ENCODE measurements around the gene VSTM2L. TPM values are rescaled to one million over a fixed set of nuclear protein-coding genes. Genes with fewer than 3 reads are reported as not detected.

Gene VSTM2L
- polyA plus RNA-seq, 2 donors, result 0.26 to 0.57 TPM

DNA sequence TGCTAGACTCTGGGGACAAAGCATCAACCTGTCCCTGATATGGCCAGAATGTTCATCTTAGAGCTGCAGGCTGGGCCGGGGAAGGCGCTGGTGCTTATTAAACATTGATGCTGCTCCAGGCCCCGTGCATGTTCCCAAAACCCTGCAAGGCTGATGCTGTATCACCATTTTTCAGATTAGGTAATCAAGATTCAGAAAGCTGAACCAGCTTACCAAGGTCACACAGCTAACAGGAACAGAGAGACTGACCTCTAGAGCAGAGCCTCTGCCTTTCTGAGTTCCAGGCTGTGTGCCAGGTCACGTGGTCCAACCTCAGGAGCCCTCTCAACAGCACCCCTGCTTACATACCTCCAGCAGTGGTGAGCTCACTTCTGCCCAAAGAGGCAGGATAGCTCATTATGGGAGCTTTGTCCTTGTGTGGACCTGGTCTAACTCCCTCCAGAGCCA lies 16.1 kb upstream of the VSTM2L start:
- no peak overlapping the region for H3K4me3 ChIP-seq (ENCODE audit: low read depth in 1 of 2, low read length in 2 of 2)
- no peaks in the 10 kb centered on the region for H3K9me3 ChIP-seq (ENCODE audit: control insufficient read depth in 2 of 2, insufficient read depth in 1 of 2, low read depth in 1 of 2, low read length in 1 of 2)
- WGBS, 2 donors, result 71% methylated on average over 4 of the region's 4 CpGs
- no peak overlapping the region for H3K27ac ChIP-seq (ENCODE audit: low read depth in 2 of 2, low read length in 1 of 2)
- H3K27me3 ChIP-seq (ENCODE audit: control insufficient read depth in 1 of 2, insufficient read depth in 2 of 2, low read length in 2 of 2), result no peaks in the 10 kb centered on the region
- no peaks in the 10 kb centered on the region for H3K36me3 ChIP-seq (ENCODE audit: control insufficient read depth in 2 of 2, insufficient read depth in 2 of 2, low read length in 1 of 2)
- H3K4me1 ChIP-seq (ENCODE audit: control insufficient read depth in 2 of 2, insufficient read depth in 2 of 2, low read length in 1 of 2), result no peaks in the 10 kb centered on the region

DNA sequence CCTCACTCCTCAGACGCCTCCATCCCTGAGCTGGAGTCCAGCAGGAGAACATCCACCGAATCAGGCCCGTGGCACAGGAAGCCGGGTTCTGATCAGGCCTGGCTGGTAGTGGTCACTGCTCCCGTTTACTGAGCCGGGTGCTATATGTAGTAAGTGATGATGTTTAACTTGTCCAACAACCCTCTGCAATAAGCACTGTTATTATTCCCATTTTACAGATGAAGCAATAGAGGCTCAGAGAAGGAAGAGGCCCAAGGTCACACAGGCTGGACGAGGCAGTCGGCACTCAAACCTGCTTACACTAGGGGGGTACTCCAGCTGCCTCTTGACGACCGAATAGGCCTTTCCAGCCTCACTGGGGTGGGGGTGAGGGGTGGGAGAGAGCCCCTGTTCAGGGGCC lies 14.3 kb upstream of the VSTM2L start:
- no peaks in the 10 kb centered on the region for H3K4me1 ChIP-seq (ENCODE audit: control insufficient read depth in 2 of 2, insufficient read depth in 2 of 2, low read length in 1 of 2)
- 91 to 93% methylated on average over 10 of the region's 10 CpGs for WGBS, 2 donors
- H3K27me3 ChIP-seq (ENCODE audit: control insufficient read depth in 1 of 2, insufficient read depth in 2 of 2, low read length in 2 of 2), result no peaks in the 10 kb centered on the region
- no peak overlapping the region for H3K27ac ChIP-seq (ENCODE audit: low read depth in 2 of 2, low read length in 1 of 2)
- no peaks in the 10 kb centered on the region for H3K36me3 ChIP-seq (ENCODE audit: control insufficient read depth in 2 of 2, insufficient read depth in 2 of 2, low read length in 1 of 2)
- no peaks in the 10 kb centered on the region for H3K9me3 ChIP-seq (ENCODE audit: control insufficient read depth in 2 of 2, insufficient read depth in 1 of 2, low read depth in 1 of 2, low read length in 1 of 2)
- H3K4me3 ChIP-seq (ENCODE audit: low read depth in 1 of 2, low read length in 2 of 2), result no peak overlapping the region

DNA sequence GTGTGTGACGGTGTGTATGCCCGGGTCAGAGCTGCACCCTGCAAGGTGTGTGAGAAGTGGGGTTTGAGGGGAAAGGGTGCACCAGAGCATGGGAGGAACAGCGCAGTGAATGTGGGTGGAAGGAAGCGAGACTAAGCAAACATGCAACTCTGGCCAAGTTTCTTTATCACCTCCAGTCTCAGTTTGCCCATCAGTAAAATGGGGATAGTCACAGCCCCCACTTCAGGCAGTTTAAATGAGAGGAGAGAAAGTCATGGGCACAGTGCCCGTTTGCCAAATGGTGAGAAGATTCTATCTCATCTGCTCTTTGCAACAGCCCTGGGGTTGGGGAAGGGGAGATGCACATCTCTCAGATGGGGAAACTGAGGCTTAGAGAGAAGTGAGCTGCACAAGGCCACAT lies 12.8 kb upstream of the VSTM2L start:
- no peak overlapping the region for H3K27ac ChIP-seq (ENCODE audit: low read depth in 2 of 2, low read length in 1 of 2)
- 65 to 74% methylated on average over 5 of the region's 5 CpGs for WGBS, 2 donors
- no peaks in the 10 kb centered on the region for H3K36me3 ChIP-seq (ENCODE audit: control insufficient read depth in 2 of 2, insufficient read depth in 2 of 2, low read length in 1 of 2)

DNA sequence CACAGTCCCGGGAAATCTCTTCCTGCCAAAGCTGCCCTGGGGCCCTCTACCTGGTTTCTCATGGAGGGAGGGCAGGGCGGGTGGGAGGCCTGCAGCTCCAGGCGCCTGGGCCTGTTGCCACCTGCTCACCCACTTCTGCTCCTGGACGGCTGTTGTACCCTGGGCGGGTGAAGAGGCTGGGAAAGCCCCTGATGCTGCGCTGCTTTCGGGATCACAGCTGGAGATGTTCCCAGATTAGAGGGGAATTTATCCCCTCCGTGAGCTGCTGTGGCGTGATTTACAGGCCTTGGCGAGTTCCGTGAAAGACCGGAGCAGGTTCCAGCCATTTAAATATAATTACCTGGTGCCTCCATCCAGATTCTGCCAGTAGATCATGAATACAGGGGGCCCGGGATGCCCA lies 12.3 kb upstream of the VSTM2L start:
- Histone ChIP-seq H3K27me3 (ENCODE audit: control insufficient read depth in 1 of 2, insufficient read depth in 2 of 2, low read length in 2 of 2) (no peaks in the 10 kb centered on the region), H3K4me1 (ENCODE audit: control insufficient read depth in 2 of 2, insufficient read depth in 2 of 2, low read length in 1 of 2) (no peaks in the 10 kb centered on the region), H3K4me3 (ENCODE audit: low read depth in 1 of 2, low read length in 2 of 2) (no peak overlapping the region), H3K9me3 (ENCODE audit: control insufficient read depth in 2 of 2, insufficient read depth in 1 of 2, low read depth in 1 of 2, low read length in 1 of 2) (no peaks in the 10 kb centered on the region), H3K27ac (ENCODE audit: low read depth in 2 of 2, low read length in 1 of 2) (no peak overlapping the region), H3K36me3 (ENCODE audit: control insufficient read depth in 2 of 2, insufficient read depth in 2 of 2, low read length in 1 of 2) (no peaks in the 10 kb centered on the region)
- WGBS, 2 donors, result 48 to 61% methylated on average over 13 of the region's 13 CpGs

More for the DNA sequence above, 12.8 kb upstream of the VSTM2L start:
- H3K9me3 ChIP-seq (ENCODE audit: control insufficient read depth in 2 of 2, insufficient read depth in 1 of 2, low read depth in 1 of 2, low read length in 1 of 2), result no peaks in the 10 kb centered on the region
- H3K4me1 ChIP-seq (ENCODE audit: control insufficient read depth in 2 of 2, insufficient read depth in 2 of 2, low read length in 1 of 2), result no peaks in the 10 kb centered on the region
- no peak overlapping the region for H3K4me3 ChIP-seq (ENCODE audit: low read depth in 1 of 2, low read length in 2 of 2)
- no peaks in the 10 kb centered on the region for H3K27me3 ChIP-seq (ENCODE audit: control insufficient read depth in 1 of 2, insufficient read depth in 2 of 2, low read length in 2 of 2)

DNA sequence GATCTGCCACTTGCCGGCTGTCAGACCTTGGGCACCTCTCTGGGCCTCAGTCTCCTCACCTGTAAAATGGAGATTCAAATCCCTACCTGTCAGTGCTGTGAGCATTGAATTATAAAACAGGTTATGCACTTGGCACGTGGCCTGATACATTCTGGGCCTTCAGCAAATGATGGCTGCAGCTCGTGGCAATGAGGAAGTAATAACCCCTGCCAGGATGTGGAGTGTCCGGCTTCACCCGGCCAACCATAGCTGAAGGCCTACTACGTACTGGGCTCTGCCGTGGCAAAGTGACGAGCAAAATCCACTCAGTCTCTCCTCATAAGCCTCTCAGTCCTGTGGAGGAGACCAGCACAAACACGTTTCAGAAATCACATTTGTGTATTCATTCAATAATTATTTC lies 10.9 kb upstream of the VSTM2L start:
- no peaks in the 10 kb centered on the region for H3K9me3 ChIP-seq (ENCODE audit: control insufficient read depth in 2 of 2, insufficient read depth in 1 of 2, low read depth in 1 of 2, low read length in 1 of 2)
- no peaks in the 10 kb centered on the region for H3K27me3 ChIP-seq (ENCODE audit: control insufficient read depth in 1 of 2, insufficient read depth in 2 of 2, low read length in 2 of 2)
- H3K36me3 ChIP-seq (ENCODE audit: control insufficient read depth in 2 of 2, insufficient read depth in 2 of 2, low read length in 1 of 2), result no peaks in the 10 kb centered on the region
- no peaks in the 10 kb centered on the region for H3K4me1 ChIP-seq (ENCODE audit: control insufficient read depth in 2 of 2, insufficient read depth in 2 of 2, low read length in 1 of 2)
- H3K4me3 ChIP-seq (ENCODE audit: low read depth in 1 of 2, low read length in 2 of 2), result no peak overlapping the region
- 37 to 51% methylated on average over 9 of the region's 9 CpGs for WGBS, 2 donors
- H3K27ac ChIP-seq (ENCODE audit: low read depth in 2 of 2, low read length in 1 of 2), result no peak overlapping the region

DNA sequence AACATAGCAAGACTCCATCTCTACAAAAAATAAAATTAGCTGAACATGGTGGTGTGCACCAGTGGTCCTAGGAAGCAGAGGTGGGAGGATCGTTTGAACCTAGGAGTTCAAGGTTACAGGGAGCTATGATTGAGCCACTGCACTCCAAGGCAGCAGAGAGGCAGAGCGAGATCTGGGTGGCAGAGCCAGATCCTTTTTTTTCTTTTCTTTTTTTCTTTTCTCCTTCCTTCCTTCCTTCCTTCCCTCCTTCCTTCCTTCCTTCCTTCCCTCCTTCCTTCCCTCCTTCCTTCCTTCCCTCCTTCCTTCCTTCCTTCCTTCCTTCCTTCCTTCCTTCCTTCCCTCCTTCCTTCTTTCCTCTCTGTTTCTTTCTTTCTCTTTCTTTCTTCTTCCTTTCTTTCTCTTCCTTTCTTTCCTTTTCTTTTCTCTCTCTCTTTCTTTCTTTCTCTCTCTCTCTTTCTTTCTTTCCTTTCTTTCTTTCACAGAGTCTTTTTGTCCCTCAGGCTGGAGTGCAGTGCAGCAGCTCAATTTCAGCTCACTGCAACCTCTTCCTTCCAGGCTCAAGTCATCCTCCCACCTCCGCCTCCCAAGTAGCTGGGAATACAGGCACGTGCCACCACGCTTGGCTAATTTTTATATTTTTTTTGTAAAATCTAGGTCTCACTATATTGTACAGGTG lies 9.2 kb upstream of the VSTM2L start:
- Histone ChIP-seq H3K27ac (ENCODE audit: low read depth in 2 of 2, low read length in 1 of 2) (no peak overlapping the region), H3K4me3 (ENCODE audit: low read depth in 1 of 2, low read length in 2 of 2) (no peak overlapping the region), H3K9me3 (ENCODE audit: control insufficient read depth in 2 of 2, insufficient read depth in 1 of 2, low read depth in 1 of 2, low read length in 1 of 2) (no peaks in the 10 kb centered on the region), H3K27me3 (ENCODE audit: control insufficient read depth in 1 of 2, insufficient read depth in 2 of 2, low read length in 2 of 2) (no peaks in the 10 kb centered on the region), H3K4me1 (ENCODE audit: control insufficient read depth in 2 of 2, insufficient read depth in 2 of 2, low read length in 1 of 2) (no peaks in the 10 kb centered on the region), H3K36me3 (ENCODE audit: control insufficient read depth in 2 of 2, insufficient read depth in 2 of 2, low read length in 1 of 2) (no peaks in the 10 kb centered on the region)
- WGBS, 2 donors, result 87 to 89% methylated on average over 5 of the region's 5 CpGs

DNA sequence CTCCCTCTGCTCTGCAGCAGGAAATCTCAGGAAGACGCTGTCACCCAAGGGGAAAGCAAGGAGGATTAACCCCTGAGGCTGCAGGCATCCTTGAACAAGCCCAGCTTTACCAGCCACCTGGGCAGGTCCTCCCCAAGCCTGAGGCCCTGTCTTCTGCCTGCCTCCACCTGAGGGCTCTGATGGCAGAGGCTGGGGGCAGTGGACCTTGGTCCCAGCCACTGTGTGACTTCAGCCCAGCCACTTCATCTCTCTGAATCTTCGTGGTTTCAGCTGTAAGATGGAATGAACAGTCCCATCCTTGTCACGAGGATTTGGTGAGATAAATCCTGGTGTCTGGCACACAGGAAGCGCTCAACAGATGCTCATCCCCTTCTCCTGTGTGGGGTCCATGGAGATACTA lies 8.5 kb upstream of the VSTM2L start:
- Histone ChIP-seq H3K27me3 (ENCODE audit: control insufficient read depth in 1 of 2, insufficient read depth in 2 of 2, low read length in 2 of 2) (no peaks in the 10 kb centered on the region), H3K36me3 (ENCODE audit: control insufficient read depth in 2 of 2, insufficient read depth in 2 of 2, low read length in 1 of 2) (no peaks in the 10 kb centered on the region), H3K27ac (ENCODE audit: low read depth in 2 of 2, low read length in 1 of 2) (no peak overlapping the region), H3K9me3 (ENCODE audit: control insufficient read depth in 2 of 2, insufficient read depth in 1 of 2, low read depth in 1 of 2, low read length in 1 of 2) (no peaks in the 10 kb centered on the region), H3K4me1 (ENCODE audit: control insufficient read depth in 2 of 2, insufficient read depth in 2 of 2, low read length in 1 of 2) (no peaks in the 10 kb centered on the region), H3K4me3 (ENCODE audit: low read depth in 1 of 2, low read length in 2 of 2) (no peak overlapping the region)
- 81 to 84% methylated on average over 4 of the region's 4 CpGs for WGBS, 2 donors

DNA sequence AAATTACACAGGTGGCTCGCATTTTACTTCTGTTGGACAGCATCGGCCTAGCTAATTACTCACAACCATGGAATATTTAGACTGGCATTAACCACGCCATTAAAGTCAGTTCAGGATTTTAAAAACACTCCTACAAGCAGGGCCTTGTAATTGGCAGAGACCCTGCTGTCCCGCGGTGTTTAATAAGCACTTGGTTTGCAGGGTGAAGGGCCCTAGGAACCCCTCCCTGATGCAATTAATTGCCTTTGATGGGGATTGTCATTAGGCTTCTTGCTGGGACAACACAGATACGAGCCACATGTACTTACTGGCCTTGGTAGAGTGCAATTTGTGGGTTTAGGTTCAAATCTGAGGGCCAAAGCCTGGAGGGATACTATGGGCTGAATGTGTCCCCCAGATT lies 7.8 kb upstream of the VSTM2L start:
- H3K9me3 ChIP-seq (ENCODE audit: control insufficient read depth in 2 of 2, insufficient read depth in 1 of 2, low read depth in 1 of 2, low read length in 1 of 2), result no peaks in the 10 kb centered on the region
- no peak overlapping the region for H3K4me3 ChIP-seq (ENCODE audit: low read depth in 1 of 2, low read length in 2 of 2)
- 87 to 88% methylated on average over 6 of the region's 6 CpGs for WGBS, 2 donors
- no peaks in the 10 kb centered on the region for H3K27me3 ChIP-seq (ENCODE audit: control insufficient read depth in 1 of 2, insufficient read depth in 2 of 2, low read length in 2 of 2)
- no peaks in the 10 kb centered on the region for H3K36me3 ChIP-seq (ENCODE audit: control insufficient read depth in 2 of 2, insufficient read depth in 2 of 2, low read length in 1 of 2)
- H3K4me1 ChIP-seq (ENCODE audit: control insufficient read depth in 2 of 2, insufficient read depth in 2 of 2, low read length in 1 of 2), result no peaks in the 10 kb centered on the region
- H3K27ac ChIP-seq (ENCODE audit: low read depth in 2 of 2, low read length in 1 of 2), result no peak overlapping the region

DNA sequence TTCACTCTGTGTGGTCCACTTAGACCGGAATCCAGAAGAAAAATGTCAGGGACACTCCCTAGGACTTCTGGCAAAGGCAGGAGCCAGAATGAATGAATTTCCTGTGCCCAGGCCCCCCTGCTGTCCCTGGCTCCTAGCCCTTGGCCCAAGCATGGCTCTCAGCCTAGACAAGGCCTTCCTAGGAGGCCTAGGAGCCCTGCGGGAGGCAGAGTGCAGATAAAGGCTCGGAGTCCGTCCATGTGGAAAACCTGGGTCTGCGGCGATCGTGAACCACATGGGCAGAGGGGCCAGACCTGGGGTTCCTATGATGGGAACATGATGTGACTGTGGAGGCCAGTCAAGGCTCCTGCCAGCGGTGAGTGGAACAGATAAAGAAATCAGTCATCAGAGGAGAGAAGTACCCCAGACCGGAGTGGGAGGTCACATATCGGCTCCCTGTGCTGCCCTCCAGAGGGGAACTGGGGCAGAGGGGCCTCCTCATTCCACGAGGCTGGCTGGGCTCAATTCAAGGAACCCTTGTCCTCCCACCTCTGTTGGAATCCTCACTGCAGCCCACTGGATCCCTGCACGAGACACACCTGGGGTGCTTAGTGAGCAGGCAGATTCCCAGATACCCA lies 5.9 kb upstream of the VSTM2L start:
- no peak overlapping the region for H3K27ac ChIP-seq (ENCODE audit: low read depth in 2 of 2, low read length in 1 of 2)
- H3K4me3 ChIP-seq (ENCODE audit: low read depth in 1 of 2, low read length in 2 of 2), result no peak overlapping the region
- peaks cover 0 to 2% of the 10 kb centered on the region in 2 donors for H3K4me1 ChIP-seq (ENCODE audit: control insufficient read depth in 2 of 2, insufficient read depth in 2 of 2, low read length in 1 of 2)
- no peaks in the 10 kb centered on the region for H3K9me3 ChIP-seq (ENCODE audit: control insufficient read depth in 2 of 2, insufficient read depth in 1 of 2, low read depth in 1 of 2, low read length in 1 of 2)
- no peaks in the 10 kb centered on the region for H3K27me3 ChIP-seq (ENCODE audit: control insufficient read depth in 1 of 2, insufficient read depth in 2 of 2, low read length in 2 of 2)
- WGBS, 2 donors, result 66 to 74% methylated on average over 12 of the region's 12 CpGs
- no peaks in the 10 kb centered on the region for H3K36me3 ChIP-seq (ENCODE audit: control insufficient read depth in 2 of 2, insufficient read depth in 2 of 2, low read length in 1 of 2)

Measured in esophagus (tissue), 2 donors.